Measurements from ENCODE around the gene TMIGD3. TPM values are rescaled to one million over a fixed set of nuclear protein-coding genes. Genes with fewer than 3 reads are reported as not detected.

TMIGD3 gene
- total RNA-seq, 2 donors from 2014 or later = 0.64 to 11.4 TPM

DNA sequence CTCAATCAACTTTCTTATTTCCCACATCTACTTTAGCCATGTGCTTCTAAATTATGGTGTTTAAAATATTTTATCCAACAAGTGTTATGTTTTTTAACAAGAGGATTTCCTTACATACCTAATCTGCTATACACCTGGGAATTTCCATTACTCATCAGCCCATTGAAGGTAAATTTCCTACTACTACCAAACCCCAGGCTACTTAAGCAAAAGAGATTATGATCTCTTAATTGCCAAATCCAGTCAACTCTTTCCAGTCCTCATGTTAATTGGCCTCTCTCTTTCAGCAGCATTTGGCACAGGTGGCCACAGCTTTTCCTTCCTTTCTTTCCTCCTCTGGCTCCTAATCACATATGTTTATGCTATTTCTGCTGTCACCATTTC, 34.7 kb downstream of the TMIGD3 start:
- no peak overlapping the region for H3K4me3 ChIP-seq
- intact Hi-C loops (cut with DNase I) = no loop called here
- no peak overlapping the region for H3K27ac ChIP-seq
- no peak for TF ChIP-seq POLR2A (IDR thresholded peaks at IDR 0.05)
- TF ChIP-seq, protein P1, sequence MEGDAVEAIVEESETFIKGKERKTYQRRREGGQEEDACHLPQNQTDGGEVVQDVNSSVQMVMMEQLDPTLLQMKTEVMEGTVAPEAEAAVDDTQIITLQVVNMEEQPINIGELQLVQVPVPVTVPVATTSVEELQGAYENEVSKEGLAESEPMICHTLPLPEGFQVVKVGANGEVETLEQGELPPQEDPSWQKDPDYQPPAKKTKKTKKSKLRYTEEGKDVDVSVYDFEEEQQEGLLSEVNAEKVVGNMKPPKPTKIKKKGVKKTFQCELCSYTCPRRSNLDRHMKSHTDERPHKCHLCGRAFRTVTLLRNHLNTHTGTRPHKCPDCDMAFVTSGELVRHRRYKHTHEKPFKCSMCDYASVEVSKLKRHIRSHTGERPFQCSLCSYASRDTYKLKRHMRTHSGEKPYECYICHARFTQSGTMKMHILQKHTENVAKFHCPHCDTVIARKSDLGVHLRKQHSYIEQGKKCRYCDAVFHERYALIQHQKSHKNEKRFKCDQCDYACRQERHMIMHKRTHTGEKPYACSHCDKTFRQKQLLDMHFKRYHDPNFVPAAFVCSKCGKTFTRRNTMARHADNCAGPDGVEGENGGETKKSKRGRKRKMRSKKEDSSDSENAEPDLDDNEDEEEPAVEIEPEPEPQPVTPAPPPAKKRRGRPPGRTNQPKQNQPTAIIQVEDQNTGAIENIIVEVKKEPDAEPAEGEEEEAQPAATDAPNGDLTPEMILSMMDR (IDR thresholded peaks at IDR 0.05) = no peak
- no peak for TF ChIP-seq POLR2AphosphoS5 (IDR thresholded peaks at IDR 0.05)
- H3K27me3 ChIP-seq (replicated peaks; ENCODE audit: insufficient read depth) = no peaks in the 10 kb centered on the region
- H3K9me3 ChIP-seq = no peaks in the 10 kb centered on the region
- no peaks in the 10 kb centered on the region for H3K36me3 ChIP-seq
- no peak for DNase-seq (ENCODE audit: low spot score)
- no peaks in the 10 kb centered on the region for H3K4me1 ChIP-seq (replicated peaks)

DNA sequence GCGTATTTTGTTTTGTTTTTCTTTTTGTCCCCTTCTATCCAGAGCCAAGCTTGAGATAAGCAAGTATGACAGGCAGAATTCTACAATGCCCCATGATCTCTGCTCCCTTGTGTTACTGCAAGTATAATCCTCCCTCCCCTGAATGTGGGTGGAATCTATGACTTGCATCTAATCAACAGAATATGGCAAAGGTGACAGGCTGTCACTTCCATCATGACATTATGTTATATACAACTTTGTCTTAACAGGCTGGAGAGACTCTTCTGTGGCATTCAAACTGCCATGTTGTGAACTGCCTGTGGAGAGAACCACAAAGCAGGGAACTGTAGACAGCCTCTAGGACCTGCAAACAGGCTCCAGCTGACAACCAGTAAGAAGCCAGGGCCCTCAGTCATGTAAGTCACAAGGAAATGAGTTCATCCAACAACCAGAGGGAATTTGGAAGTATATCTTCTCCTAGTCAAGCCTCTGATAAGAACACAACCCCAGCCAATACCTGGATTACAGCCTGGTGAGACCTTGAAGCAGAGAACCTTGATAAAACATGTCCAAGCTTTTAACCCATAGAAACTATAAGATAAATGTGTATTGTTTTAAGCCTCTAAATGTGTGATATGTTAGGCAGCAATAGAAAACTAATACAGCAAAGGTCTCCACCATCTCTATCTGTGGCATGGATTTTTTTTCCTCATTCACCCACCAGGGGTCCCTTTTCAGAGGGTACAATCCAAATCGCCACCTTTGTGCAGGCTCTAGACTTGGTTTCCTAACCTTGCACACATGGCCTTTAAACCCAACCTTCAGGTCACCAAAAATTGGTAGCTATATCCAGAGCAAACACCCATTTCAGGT, 35.3 kb downstream of the TMIGD3 start:
- intact Hi-C loops (cut with DNase I) = no loop called here
- Histone ChIP-seq H3K4me3 (no peak overlapping the region), H3K36me3 (no peaks in the 10 kb centered on the region)

DNA sequence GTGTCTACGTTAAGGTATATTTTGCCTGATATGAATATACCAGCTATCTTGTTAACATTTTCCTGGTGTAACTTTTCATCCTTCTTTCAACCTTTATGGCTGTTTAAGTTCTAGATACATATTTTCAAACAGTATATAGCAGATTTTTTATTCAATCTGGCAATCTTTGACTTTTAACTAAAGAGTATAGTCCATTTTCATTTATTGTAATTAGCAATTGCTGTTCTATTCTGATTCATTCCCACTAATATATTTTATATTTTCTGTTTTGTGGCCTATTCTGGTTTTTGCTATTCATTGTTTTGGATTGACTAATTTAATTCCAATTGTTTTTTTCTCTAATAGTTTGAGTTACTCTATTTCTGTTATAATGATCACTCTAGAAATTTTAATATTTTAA, 37.0 kb downstream of the TMIGD3 start:
- H3K4me3 ChIP-seq = no peak overlapping the region
- H3K4me1 ChIP-seq (replicated peaks) = no peaks in the 10 kb centered on the region
- H3K27ac ChIP-seq = no peak overlapping the region
- H3K27me3 ChIP-seq (replicated peaks; ENCODE audit: insufficient read depth) = no peaks in the 10 kb centered on the region
- intact Hi-C loops (cut with DNase I) = no loop called here
- H3K36me3 ChIP-seq = no peaks in the 10 kb centered on the region
- H3K9me3 ChIP-seq = no peaks in the 10 kb centered on the region
- no peak for TF ChIP-seq POLR2A (IDR thresholded peaks at IDR 0.05)
- TF ChIP-seq POLR2AphosphoS5 (IDR thresholded peaks at IDR 0.05) = no peak
- TF ChIP-seq, protein P1 (IDR thresholded peaks at IDR 0.05) = no peak
- WGBS = 0% methylated on average over 1 of the region's 1 CpG
- DNase-seq (ENCODE audit: low spot score) = no peak

More for the DNA sequence above, 35.3 kb downstream of the TMIGD3 start:
- Histone ChIP-seq H3K27me3 (replicated peaks; ENCODE audit: insufficient read depth) (no peaks in the 10 kb centered on the region), H3K9me3 (no peaks in the 10 kb centered on the region), H3K27ac (no peak overlapping the region), H3K4me1 (replicated peaks) (no peaks in the 10 kb centered on the region)
- no peak for DNase-seq (ENCODE audit: low spot score)
- TF ChIP-seq, protein P1 (IDR thresholded peaks at IDR 0.05) = no peak
- TF ChIP-seq POLR2A (IDR thresholded peaks at IDR 0.05) = no peak
- 92% methylated on average over 2 of the region's 2 CpGs for WGBS

DNA sequence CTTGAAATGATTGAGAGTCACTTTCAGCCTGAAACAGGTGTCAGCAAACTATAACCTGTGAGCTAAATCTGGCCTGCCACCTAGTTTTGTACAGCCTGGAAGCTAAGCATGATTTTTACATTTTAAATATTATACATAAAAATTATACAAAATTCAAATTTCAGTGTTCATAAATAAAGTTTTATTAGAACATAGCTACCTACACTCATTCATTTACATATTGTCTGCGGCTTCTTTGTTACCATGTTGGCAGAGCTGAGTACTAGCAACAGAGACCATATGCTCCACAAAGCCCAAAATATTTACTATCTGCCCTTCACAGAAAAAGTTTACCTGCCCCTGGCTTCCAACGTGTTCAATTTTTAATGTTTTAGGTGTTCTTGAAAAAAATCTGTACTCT, 37.7 kb downstream of the TMIGD3 start:
- 96% methylated on average over 2 of the region's 2 CpGs for WGBS
- Histone ChIP-seq H3K9me3 (no peaks in the 10 kb centered on the region), H3K4me1 (replicated peaks) (no peaks in the 10 kb centered on the region), H3K27me3 (replicated peaks; ENCODE audit: insufficient read depth) (no peaks in the 10 kb centered on the region), H3K27ac (no peak overlapping the region), H3K36me3 (no peaks in the 10 kb centered on the region), H3K4me3 (no peak overlapping the region)
- intact Hi-C loops (cut with DNase I) = no loop called here
- no peak for DNase-seq (ENCODE audit: low spot score)
- TF ChIP-seq POLR2AphosphoS5 (IDR thresholded peaks at IDR 0.05) (no peak), POLR2A (IDR thresholded peaks at IDR 0.05) (no peak)
- TF ChIP-seq, protein P1 (IDR thresholded peaks at IDR 0.05) = no peak

Measured in prostate gland (tissue), 2 donors.